CD4-positive, alpha-beta T cell treated with Interleukin-12 subunit alpha and Interleukin-12 subunit beta, for 1 hour (primary cell): ENCODE measurements around the gene ANKRD12.

Experiments used
- DNase-seq: peaks from one replicate; pipeline ENCODE4 v3.0.0-alpha.2; 2020

ANKRD12 gene

GRCh38 chr18:9296233-9297006, 159.8 kb downstream of the ANKRD12 start:
- DNase-seq, result no peak

DNA sequence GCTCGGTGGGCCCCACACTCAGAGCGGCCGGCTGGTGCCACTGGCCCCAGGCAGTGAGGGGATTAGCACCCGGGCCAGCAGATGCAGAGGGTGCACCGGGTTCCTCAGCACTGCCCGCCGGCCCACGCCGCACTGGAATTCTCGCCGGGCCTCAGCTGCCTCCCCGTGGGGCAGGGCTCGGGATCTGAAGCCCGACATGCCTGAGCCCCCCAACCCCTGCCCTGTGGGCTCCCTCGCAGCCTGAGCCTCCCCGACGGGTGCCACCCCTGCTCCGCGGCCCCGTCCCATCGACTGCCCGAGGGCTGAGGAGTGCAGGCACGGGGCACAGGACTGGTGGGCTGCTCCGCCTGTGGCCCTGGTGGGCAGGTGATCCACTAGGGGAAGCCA, 160.4 kb downstream of the ANKRD12 start:
- no peak for DNase-seq

- no peak for DNase-seq
Observed at GRCh38 chr18:9304388-9305070, 167.9 kb downstream of the ANKRD12 start.

- DNase-seq, result no peak
Observed at GRCh38 chr18:9319333-9319732, 182.8 kb downstream of the ANKRD12 start.

GRCh38 chr18:9321017-9321452, 184.5 kb downstream of the ANKRD12 start:
- no peak for DNase-seq

- DNase-seq, result no peak
Observed at GRCh38 chr18:9321736-9322135, 185.2 kb downstream of the ANKRD12 start.

GRCh38 chr18:9322744-9323143, 186.2 kb downstream of the ANKRD12 start:
- no peak for DNase-seq

DNA sequence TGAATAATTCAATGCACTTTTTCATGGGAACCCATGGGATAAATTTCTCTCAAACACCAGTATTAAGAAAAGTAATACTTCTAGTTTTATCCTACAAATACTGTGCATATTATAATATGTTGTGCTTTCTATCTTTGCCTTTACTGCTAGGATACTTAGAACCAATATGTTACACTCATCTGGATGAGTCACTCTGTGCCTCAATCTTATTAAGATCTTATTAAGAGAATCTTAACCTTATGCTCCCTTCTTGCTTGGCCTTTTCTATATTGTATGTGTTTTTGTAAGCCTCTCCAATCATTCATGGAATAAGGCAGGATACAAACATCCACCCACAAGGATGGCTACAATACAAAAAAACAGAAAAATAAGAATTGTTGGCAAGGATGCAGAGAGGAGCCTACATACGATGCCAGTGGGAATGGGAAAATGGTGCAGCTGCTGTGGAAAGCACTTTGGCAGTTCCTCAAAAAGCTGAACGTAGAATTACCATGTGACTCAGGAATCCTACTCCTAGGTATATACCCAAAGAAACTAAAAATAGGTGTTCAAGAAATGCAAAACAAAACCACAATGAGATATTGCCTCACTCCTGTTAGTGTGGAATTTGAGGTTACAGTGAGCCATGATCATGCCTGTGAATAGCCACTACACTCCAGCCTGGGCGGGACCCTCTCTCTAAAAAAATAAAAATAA, 187.3 kb downstream of the ANKRD12 start:
- no peak for DNase-seq

GRCh38 chr18:9325716-9326115, 189.1 kb downstream of the ANKRD12 start:
- DNase-seq, result no peak

DNA sequence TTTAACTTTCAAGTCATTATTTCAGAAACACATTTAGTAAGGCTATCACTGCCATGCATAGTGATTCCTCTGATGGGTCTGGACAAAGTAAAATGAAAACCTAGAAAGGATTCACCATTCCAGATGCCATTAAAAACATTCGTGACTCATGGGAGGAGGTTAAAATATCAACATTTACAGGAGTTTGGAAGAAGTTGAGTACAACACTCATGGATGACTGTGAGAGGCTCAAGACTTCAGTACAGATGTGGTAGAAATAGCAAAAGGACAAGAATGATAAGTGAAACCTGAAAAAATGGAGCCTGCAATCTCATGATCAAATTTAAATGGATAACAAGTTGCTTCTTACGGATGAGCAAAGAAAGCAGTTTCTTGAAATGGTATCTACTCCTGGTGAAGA, 192.2 kb downstream of the ANKRD12 start:
- DNase-seq, result no peak

GRCh38 chr18:9329471-9329870, 192.9 kb downstream of the ANKRD12 start:
- no peak for DNase-seq

DNA sequence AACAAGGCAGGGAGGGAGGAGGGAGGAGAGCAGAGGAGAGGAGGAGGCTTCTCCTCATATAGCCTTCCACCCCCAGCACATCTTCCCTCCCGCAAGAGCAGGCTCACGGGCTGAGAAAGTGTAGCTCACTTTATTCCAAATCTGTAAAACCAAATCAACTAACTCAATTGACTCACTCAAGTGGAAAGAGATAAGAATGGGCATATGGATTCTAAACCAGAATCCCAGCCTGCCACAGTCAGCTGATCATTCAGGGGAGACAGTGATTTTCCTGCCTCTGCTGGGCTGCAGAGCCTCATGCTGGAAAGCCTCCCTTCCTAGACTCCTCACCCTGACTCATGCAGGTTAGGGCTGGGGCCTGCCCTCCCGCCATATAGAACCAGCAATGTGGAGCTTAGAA, 193.8 kb downstream of the ANKRD12 start:
- no peak for DNase-seq

DNA sequence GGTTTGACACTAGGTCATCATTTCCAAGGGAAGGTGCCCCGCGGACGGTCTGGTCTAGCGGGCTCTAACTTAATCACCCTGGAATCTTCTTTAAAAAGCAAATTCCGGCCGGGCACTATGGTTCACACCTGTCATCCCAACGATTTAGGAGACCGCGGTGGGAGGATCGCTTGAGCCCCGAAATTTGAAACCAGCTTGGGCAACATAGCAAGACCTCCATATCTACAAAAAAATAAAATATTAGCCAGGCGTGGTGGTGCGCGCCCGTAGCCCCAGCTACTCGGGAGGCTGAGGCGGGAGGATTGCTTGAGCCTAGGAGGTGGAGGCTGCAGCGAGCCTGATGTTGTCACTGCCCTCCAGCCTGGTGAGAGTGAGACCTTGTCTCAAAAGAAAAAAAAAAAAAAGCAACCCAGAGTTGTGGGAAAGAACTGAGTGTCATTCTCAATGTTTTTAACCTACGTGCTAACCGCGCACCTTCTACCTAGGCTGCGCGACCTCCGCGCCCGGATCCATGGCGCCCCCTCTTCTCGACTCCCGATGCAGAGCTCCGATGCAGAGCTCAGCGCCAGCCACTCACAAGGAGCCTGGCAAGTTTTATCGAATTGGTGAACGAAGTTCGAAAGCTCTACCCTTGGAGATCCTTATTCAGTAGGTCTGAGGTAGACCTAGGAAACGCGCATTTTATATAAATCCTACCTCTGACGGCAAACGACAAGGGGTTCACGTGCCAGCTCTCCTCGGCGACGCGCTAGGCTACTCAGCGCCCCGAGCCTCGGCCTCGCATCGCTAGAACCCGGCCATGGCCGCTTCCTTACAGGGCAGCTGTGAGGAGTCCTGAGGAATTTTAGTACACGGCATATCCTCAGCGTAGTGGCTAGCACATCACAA, 197.1 kb downstream of the ANKRD12 start:
- no peak for DNase-seq

DNA sequence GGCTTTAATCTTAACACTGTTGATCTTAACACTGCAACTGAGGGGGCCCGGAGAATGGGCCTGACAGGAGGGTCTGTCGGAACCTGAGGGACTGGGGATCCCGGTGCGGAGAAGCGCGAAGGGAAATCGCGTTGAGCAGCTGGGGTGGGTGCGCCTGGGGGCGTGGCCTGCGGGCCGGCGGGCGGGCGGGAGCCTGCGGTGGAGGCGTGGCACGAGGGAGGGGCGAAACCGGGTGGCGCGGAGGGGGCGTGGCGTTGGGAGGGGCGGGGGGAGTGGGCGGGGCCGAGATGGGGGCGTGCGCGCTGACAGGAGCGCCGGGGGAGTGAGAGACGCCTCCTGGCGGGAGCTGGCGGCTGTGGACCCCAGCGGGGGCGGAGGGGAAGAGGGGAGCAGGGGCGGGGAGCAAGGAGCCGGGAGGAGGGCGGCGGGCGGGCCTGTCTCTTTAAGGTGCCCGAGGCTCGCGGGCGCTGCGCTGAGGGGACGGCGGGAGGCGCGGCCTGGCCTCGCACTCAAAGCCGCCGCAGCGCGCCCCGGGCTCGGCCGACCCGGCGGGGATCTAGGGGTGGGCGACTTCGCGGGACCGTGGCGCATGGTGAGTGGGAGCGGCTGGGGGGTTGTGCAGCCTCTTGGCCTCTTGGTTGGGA, 197.9 kb downstream of the ANKRD12 start, which contains the start of gene TWSG1:
TWSG1 (plus strand) TSS at position 445 of the 644 bp plus-strand sequence. CDS start 2,457 bp downstream, outside the sequence.
- DNase-seq, result peak; percentile 96

- DNase-seq, result peak; percentile 33
Observed at GRCh38 chr18:9334973-9335696, 198.6 kb downstream of the ANKRD12 start.
